RWPE1 (cell line): ENCODE measurements around the gene PCGF6.

Source experiments
- CTCF ChIA-PET: fragments of 350-600 bp; sonication (Branson Sonifier 250); formaldehyde crosslinking; extraction: SDS; loops from one replicate; lab custom pipeline; 2021; lab: Yijun Ruan, JAX
- POLR2A ChIA-PET: fragments of 400-600 bp; formaldehyde crosslinking; extraction: SDS; loops from one replicate; lab custom pipeline; 2020; ENCODE audit warnings: antibody characterized with exemption; ENCODE audit not compliant: low non-redundant PET; lab: Yijun Ruan, JAX
- DNase-seq: peaks from one replicate; pipeline ENCODE4 v3.0.0; 2012; ENCODE audit warnings: low spot score
- H3K27ac ChIP-seq: fragments of 450-650 bp; 2 replicates; pipeline ENCODE4 v1.5.1; 2017
- CTCF ChIP-seq: fragments of 450-650 bp; conservative IDR thresholded peaks from 2 replicates; pipeline ENCODE4 v1.5.1; 2017; ENCODE audit warnings: low read depth, mild to moderate bottlenecking

The PCGF6 gene

GRCh38 chr10:103334567-103334966, 16.4 kb downstream of the PCGF6 start:
- no peak for DNase-seq
- TF ChIP-seq CTCF = no peak
- ChIA-PET CTCF (interaction anchor here (0.6 to 1.4 kb wide), 13 partner anchors 10 to 520 kb away, joined by 3 to 5 read pairs (median 4); no protein-coding TSS in a partner anchor), POLR2A (no interaction called here)
- no peak overlapping the region for H3K27ac ChIP-seq

- ChIA-PET CTCF (interaction anchor here (0.6 to 1.4 kb wide), 16 partner anchors 9 to 521 kb away, joined by 3 to 5 read pairs (median 4); no protein-coding TSS in a partner anchor), POLR2A (no interaction called here)
- no peak overlapping the region for H3K27ac ChIP-seq
- peak; percentile 32 for DNase-seq
- peak; percentile 72 for TF ChIP-seq CTCF
Measured at GRCh38 chr10:103333934-103334520, 16.9 kb downstream of the PCGF6 start.

GRCh38 chr10:103327906-103328305, 23.0 kb downstream of the PCGF6 start:
- CTCF ChIA-PET = interaction anchor here (0.5 kb wide), 1 partner anchor 31 kb away, joined by 3 read pairs; no protein-coding TSS in a partner anchor
- no peak overlapping the region for H3K27ac ChIP-seq
- no peak for TF ChIP-seq CTCF
- no peak for DNase-seq
- POLR2A ChIA-PET = no interaction called here

GRCh38 chr10:103316087-103316486, 34.9 kb downstream of the PCGF6 start:
- CTCF ChIA-PET = no interaction called here
- H3K27ac ChIP-seq = no peak overlapping the region
- POLR2A ChIA-PET = no interaction called here
- TF ChIP-seq CTCF = no peak
- DNase-seq = no peak

- ChIA-PET CTCF (interaction anchor here (0.5 kb wide), 1 partner anchor 24 kb away, joined by 4 read pairs; no protein-coding TSS in a partner anchor), POLR2A (interaction anchor here (0.7 kb wide), 1 partner anchor 360 kb away, joined by 4 read pairs; no protein-coding TSS in a partner anchor)
- TF ChIP-seq CTCF = no peak
- no peak for DNase-seq
- no peak overlapping the region for H3K27ac ChIP-seq
Measured at GRCh38 chr10:103310197-103310596, 40.7 kb downstream of the PCGF6 start.

GRCh38 chr10:103307594-103307993, 43.3 kb downstream of the PCGF6 start:
- no peak for DNase-seq
- H3K27ac ChIP-seq = no peak overlapping the region
- TF ChIP-seq CTCF = no peak
- CTCF ChIA-PET = no interaction called here
- POLR2A ChIA-PET = no interaction called here
